Measurements from ENCODE around the gene LRRC38.

DNA sequence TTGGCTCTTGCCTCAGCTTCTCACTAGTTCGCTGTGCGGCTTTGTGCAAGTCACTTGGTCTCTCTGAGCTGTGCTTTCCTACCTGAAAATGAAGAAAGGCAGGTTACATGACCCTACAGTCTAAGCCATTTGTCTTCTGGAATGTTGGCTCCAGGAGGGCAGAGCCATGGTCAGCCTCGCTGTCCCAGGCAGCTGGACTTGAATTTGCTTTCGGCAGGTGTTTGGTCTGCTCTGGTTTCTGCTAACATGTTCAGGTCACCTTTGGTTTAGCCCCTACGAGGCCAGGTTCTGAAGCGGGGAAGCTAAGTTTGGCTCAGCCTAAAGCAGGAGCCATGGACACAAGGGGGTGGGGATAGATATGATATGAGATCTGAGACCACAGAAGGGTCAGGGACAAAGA is 19.1 kb downstream of the LRRC38 start:
- no peak for TF ChIP-seq CTCF (IDR thresholded peaks at IDR 0.05)
- no peak for TF ChIP-seq POLR2A (IDR thresholded peaks at IDR 0.05)
